ENCODE data around the gene HOOK1. TPM values are rescaled to one million over a fixed set of nuclear protein-coding genes. Genes with fewer than 3 reads are reported as not detected.

Gene HOOK1
- polyA plus RNA-seq, 3 donors = not detected

DNA sequence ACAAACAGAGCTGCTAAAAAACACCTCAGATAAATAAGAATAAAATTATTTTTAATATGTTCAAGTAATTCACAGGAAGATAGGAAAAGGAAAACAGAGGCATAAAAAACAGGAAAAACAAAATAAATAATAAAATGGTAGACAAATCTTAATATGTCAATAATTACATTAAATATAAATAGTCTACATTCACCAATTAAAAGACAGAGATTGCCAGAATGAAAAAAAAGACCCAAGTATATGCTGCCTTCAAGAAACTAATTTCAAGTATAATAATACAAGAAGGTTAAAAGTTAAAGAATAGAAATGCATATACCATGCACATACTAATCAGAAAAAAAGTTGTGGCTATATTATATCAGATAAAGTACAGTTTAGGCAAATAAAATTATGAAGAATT, 109.9 kb downstream of the HOOK1 start:
- Mint-ChIP-seq H3K27me3 (ENCODE audit: low read depth in 3 of 3) (peaks cover 14 to 23% (median 20%) of the 10 kb centered on the region in 3 donors), H3K27ac (no peak overlapping the region), H3K9me3 (peaks cover 4 to 21% (median 13%) of the 10 kb centered on the region in 7 donors), H3K36me3 (no peaks in the 10 kb centered on the region), H3K4me1 (peaks cover 14% of the 10 kb centered on the region), H3K4me3 (no peak overlapping the region)
- Histone ChIP-seq H3K79me2 (ENCODE audit: insufficient read depth, low read length) (no peaks in the 10 kb centered on the region), H3K27ac (ENCODE audit: low read depth in 1 of 2, low read length in 2 of 2) (no peak overlapping the region), H3K4me3 (replicated peaks in 1 of 3; ENCODE audit: low read depth in 2 of 3, low read length in 3 of 3) (no peak overlapping the region), H2AFZ (ENCODE audit: insufficient read depth, low read depth, low read length, poor library complexity, severe bottlenecking) (no peak overlapping the region), H4K20me1 (ENCODE audit: insufficient read depth, low read length) (no peaks in the 10 kb centered on the region), H3K4me1 (ENCODE audit: control insufficient read depth in 1 of 2, insufficient read depth in 2 of 2, low read length in 2 of 2) (peaks cover 7 to 8% of the 10 kb centered on the region in 2 donors), H3K9me3 (replicated peaks in 1 of 2; ENCODE audit: control insufficient read depth in 1 of 2, insufficient read depth in 1 of 2, low read length in 2 of 2) (no peaks in the 10 kb centered on the region), H3K36me3 (replicated peaks in 1 of 2; ENCODE audit: control insufficient read depth in 1 of 2, insufficient read depth in 2 of 2, low read length in 2 of 2) (no peaks in the 10 kb centered on the region), H3K4me2 (replicated peaks; ENCODE audit: extremely low read depth, low read length, poor library complexity, severe bottlenecking) (no peak overlapping the region), H3K9ac (ENCODE audit: insufficient read depth, low read length, poor library complexity, severe bottlenecking) (no peak overlapping the region), H3K27me3 (ENCODE audit: control insufficient read depth in 2 of 2, insufficient read depth in 2 of 2, low read length in 2 of 2) (peaks cover 11 to 31% of the 10 kb centered on the region in 2 donors)
- intact Hi-C loops (cut with micrococcal nuclease) = no loop called here
- TF ChIP-seq, protein P1, sequence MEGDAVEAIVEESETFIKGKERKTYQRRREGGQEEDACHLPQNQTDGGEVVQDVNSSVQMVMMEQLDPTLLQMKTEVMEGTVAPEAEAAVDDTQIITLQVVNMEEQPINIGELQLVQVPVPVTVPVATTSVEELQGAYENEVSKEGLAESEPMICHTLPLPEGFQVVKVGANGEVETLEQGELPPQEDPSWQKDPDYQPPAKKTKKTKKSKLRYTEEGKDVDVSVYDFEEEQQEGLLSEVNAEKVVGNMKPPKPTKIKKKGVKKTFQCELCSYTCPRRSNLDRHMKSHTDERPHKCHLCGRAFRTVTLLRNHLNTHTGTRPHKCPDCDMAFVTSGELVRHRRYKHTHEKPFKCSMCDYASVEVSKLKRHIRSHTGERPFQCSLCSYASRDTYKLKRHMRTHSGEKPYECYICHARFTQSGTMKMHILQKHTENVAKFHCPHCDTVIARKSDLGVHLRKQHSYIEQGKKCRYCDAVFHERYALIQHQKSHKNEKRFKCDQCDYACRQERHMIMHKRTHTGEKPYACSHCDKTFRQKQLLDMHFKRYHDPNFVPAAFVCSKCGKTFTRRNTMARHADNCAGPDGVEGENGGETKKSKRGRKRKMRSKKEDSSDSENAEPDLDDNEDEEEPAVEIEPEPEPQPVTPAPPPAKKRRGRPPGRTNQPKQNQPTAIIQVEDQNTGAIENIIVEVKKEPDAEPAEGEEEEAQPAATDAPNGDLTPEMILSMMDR (IDR thresholded peaks at IDR 0.05) = no peak
- DNase-seq = no peak

Other genes starting within 250 kb of the HOOK1 start
- gene CYP2J2, start 111.8 kb downstream of the HOOK1 start, polyA plus RNA-seq = not detected